ENCODE results near the gene SNAP25.

DNA sequence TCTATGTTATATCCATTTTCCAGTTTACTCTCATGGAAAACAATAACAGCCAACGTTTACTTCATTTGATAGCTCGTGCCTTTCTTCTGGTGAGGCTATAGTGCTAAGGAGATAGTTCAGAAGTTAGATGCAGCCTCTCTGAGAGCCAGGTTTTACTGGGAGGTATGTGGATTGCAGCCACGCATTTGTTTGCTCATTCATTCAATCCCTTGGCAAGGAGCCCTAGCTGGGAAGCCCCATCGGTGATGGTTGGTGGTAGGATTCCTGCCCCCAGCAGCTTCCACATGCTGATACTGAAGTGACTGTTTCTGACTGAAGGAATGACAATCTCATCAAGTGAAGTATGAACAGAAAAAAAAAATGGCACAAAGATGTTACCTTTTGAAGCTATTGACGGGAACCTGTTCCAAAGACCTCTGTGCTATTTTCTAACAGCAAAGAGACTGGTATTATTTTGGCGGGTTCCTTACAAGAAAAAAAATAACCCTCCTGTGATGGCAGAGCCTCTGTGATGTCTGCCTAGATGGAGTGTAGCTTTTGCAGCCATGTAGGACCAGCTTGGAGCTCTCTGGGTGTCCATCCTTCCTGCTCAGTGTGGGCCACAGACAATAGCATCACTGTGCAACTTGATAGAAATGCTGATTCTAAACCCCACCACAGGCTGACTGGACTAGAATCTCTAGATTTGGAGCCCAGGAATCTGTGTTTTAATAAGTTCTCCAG is 30.6 kb downstream of the SNAP25 start:
- TF ChIP-seq ZNF146 (CRISPR knock-in tag; IDR thresholded peaks at IDR 0.05; ENCODE audit: unreplicated experiment), result no peak
- no peak for TF ChIP-seq ZNF143 (CRISPR knock-in tag; IDR thresholded peaks at IDR 0.05)
- no peak for TF ChIP-seq CEBPG (CRISPR knock-in tag; IDR thresholded peaks at IDR 0.05)
- no peak for TF ChIP-seq CEBPG (tag; conservative IDR thresholded peaks at IDR 0.05 in 1 of 2, IDR thresholded peaks at IDR 0.05 in 1 of 2)
- TF ChIP-seq ZNF232 (CRISPR knock-in tag; IDR thresholded peaks at IDR 0.05), result no peak
- TF ChIP-seq RFX5 (IDR thresholded peaks at IDR 0.05; ENCODE audit: low read depth, low read length), result no peak
- TF ChIP-seq, protein P1, sequence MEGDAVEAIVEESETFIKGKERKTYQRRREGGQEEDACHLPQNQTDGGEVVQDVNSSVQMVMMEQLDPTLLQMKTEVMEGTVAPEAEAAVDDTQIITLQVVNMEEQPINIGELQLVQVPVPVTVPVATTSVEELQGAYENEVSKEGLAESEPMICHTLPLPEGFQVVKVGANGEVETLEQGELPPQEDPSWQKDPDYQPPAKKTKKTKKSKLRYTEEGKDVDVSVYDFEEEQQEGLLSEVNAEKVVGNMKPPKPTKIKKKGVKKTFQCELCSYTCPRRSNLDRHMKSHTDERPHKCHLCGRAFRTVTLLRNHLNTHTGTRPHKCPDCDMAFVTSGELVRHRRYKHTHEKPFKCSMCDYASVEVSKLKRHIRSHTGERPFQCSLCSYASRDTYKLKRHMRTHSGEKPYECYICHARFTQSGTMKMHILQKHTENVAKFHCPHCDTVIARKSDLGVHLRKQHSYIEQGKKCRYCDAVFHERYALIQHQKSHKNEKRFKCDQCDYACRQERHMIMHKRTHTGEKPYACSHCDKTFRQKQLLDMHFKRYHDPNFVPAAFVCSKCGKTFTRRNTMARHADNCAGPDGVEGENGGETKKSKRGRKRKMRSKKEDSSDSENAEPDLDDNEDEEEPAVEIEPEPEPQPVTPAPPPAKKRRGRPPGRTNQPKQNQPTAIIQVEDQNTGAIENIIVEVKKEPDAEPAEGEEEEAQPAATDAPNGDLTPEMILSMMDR (IDR thresholded peaks at IDR 0.05 in 2 of 3, conservative IDR thresholded peaks at IDR 0.05 in 1 of 3; ENCODE audit: insufficient read depth in 2 of 3, low read depth in 1 of 3, low read length in 3 of 3), result no peak
- TF ChIP-seq POLR2A (conservative IDR thresholded peaks at IDR 0.05), result no peak
- no peak for TF ChIP-seq NR3C1 (CRISPR knock-in tag; IDR thresholded peaks at IDR 0.05)
- no peak for TF ChIP-seq KDM5B (IDR thresholded peaks at IDR 0.05; ENCODE audit: insufficient replicate concordance, low read depth, low read length)
- TF ChIP-seq HEY1 (CRISPR knock-in tag; IDR thresholded peaks at IDR 0.05; ENCODE audit: borderline replicate concordance), result no peak
- TF ChIP-seq, protein P2, sequence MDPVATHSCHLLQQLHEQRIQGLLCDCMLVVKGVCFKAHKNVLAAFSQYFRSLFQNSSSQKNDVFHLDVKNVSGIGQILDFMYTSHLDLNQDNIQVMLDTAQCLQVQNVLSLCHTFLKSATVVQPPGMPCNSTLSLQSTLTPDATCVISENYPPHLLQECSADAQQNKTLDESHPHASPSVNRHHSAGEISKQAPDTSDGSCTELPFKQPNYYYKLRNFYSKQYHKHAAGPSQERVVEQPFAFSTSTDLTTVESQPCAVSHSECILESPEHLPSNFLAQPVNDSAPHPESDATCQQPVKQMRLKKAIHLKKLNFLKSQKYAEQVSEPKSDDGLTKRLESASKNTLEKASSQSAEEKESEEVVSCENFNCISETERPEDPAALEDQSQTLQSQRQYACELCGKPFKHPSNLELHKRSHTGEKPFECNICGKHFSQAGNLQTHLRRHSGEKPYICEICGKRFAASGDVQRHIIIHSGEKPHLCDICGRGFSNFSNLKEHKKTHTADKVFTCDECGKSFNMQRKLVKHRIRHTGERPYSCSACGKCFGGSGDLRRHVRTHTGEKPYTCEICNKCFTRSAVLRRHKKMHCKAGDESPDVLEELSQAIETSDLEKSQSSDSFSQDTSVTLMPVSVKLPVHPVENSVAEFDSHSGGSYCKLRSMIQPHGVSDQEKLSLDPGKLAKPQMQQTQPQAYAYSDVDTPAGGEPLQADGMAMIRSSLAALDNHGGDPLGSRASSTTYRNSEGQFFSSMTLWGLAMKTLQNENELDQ (CRISPR knock-in tag; IDR thresholded peaks at IDR 0.05; ENCODE audit: borderline replicate concordance), result no peak
- TF ChIP-seq NFE2 (IDR thresholded peaks at IDR 0.05; ENCODE audit: low read depth), result no peak
- TF ChIP-seq EZH2 (IDR thresholded peaks at IDR 0.05; ENCODE audit: borderline replicate concordance, low read depth, low read length), result no peak
- TF ChIP-seq CBX3 (IDR thresholded peaks at IDR 0.05; ENCODE audit: borderline replicate concordance in 1 of 2, low read length in 2 of 2), result no peak
